PC-9 (cell line): ENCODE measurements around the gene DDX23. TPM values are rescaled to one million over a fixed set of nuclear protein-coding genes. Genes with fewer than 3 reads are reported as not detected.

Experiments used
- BruUV-seq: library from RNA; stranded (reverse); fragments of 400-500 nt; replicated peaks from 2 replicates; lab custom pipeline; 2021; lab: Mats Ljungman, UMichigan
- CTCF ChIA-PET: fragments of 300-600 bp; sonication (Branson Sonifier 250); formaldehyde crosslinking; loops from one replicate; lab custom pipeline; 2022; ENCODE audit warnings: antibody characterized with exemption; lab: Charles Lee
- POLR2A ChIA-PET: fragments of 300-600 bp; sonication (Branson Sonifier 250); formaldehyde crosslinking; loops from one replicate; lab custom pipeline; 2022; ENCODE audit warnings: antibody characterized with exemption; ENCODE audit not compliant: unreplicated experiment; lab: Charles Lee
- DNase-seq, 2 experiments: peaks; one replicate each; pipeline versions ENCODE4 v3.0.0 to v3.0.0-alpha.2; 2015 to 2022; ENCODE audit warnings: mixed read lengths in 1 of 2
- H2AFZ ChIP-seq: fragments of 200-600 bp; sonication (generic); 2 replicates; pipeline ENCODE4 v1.8.1; 2017; ENCODE audit warnings: antibody characterized with exemption
- H3F3A ChIP-seq: fragments of 200-600 bp; sonication (generic); 2 replicates; pipeline ENCODE4 v1.8.1; 2017; ENCODE audit warnings: antibody characterized with exemption, mild to moderate bottlenecking, low read depth; ENCODE audit not compliant: insufficient read depth
- H3K27ac ChIP-seq: fragments of 200-600 bp; sonication (generic); 2 replicates; pipeline ENCODE4 v1.6.1; 2016; ENCODE audit warnings: mixed run types
- H3K27me3 ChIP-seq: fragments of 200-600 bp; sonication (generic); 2 replicates; pipeline ENCODE4 v1.6.1; 2016; ENCODE audit warnings: low read depth, mixed run types; ENCODE audit not compliant: insufficient read depth
- H3K36me3 ChIP-seq: fragments of 200-600 bp; sonication (generic); 2 replicates; pipeline ENCODE4 v1.6.1; 2016; ENCODE audit warnings: low read depth, mixed run types
- H3K4me1 ChIP-seq: fragments of 200-600 bp; sonication (generic); replicated peaks from 2 replicates; pipeline ENCODE4 v1.6.1; 2016; ENCODE audit warnings: mixed run types; ENCODE audit not compliant: insufficient read depth
- H3K4me2 ChIP-seq: fragments of 200-600 bp; sonication (generic); 2 replicates; pipeline ENCODE4 v1.6.1; 2017; ENCODE audit warnings: mixed run types
- H3K4me3 ChIP-seq: fragments of 200-600 bp; sonication (generic); 2 replicates; pipeline ENCODE4 v1.6.1; 2016; ENCODE audit warnings: mixed run types
- H3K79me2 ChIP-seq: fragments of 200-600 bp; sonication (generic); 2 replicates; pipeline ENCODE4 v1.6.1; 2017; ENCODE audit warnings: low read depth, mixed run types
- H3K9me2 ChIP-seq: fragments of 200-600 bp; sonication (generic); 2 replicates; pipeline ENCODE4 v1.8.1; 2017; ENCODE audit warnings: mild to moderate bottlenecking; ENCODE audit not compliant: insufficient read depth
- H3K9me3 ChIP-seq: fragments of 200-600 bp; sonication (generic); 2 replicates; pipeline ENCODE4 v1.8.1; 2016; ENCODE audit warnings: low read depth; ENCODE audit not compliant: insufficient read depth
- H4K20me1 ChIP-seq: fragments of 200-600 bp; sonication (generic); 2 replicates; pipeline ENCODE4 v1.8.1; 2017; ENCODE audit not compliant: insufficient read depth
- CTCF ChIP-seq: fragments of 200-600 bp; sonication (generic); conservative IDR thresholded peaks from 2 replicates; pipeline ENCODE4 v1.6.1; 2017; ENCODE audit warnings: mixed run types, antibody characterized with exemption, mild to moderate bottlenecking, moderate library complexity
- EZH2 ChIP-seq: fragments of 200-600 bp; sonication (generic); IDR thresholded peaks from 2 replicates; pipeline ENCODE4 v1.8.0; 2017; ENCODE audit warnings: antibody characterized with exemption, low read depth
- intact Hi-C: fragments of 100-400 bp; cut with micrococcal nuclease; formaldehyde crosslinking; loops from one replicate; pipeline ENCODE4 v1.10.0; 2022; ENCODE audit not compliant: unreplicated experiment
- total RNA-seq: library from RNA; stranded (reverse); gene quantifications from 2 replicates; pipeline ENCODE4 v1.2.3, GENCODE V29; 2021

The DDX23 gene
- total RNA-seq, 1 experiment from 2014 or later = 91.4 TPM

GRCh38 chr12:48815126-48816110 is 36.5 kb downstream of the DDX23 start:
- no TSS peak for BruUV-seq
- Histone ChIP-seq H3F3A (peaks cover 9% of the 10 kb centered on the region; the same call in 1 of the 2 replicates), H3K27me3 (no peaks in the 10 kb centered on the region), H3K36me3 (no peaks in the 10 kb centered on the region), H3K9me3 (no peaks in the 10 kb centered on the region), H3K4me3 (peak overlapping the region; percentile 72), H2AFZ (peak overlapping the region; percentile 92), H3K4me2 (peak overlapping the region; percentile 90), H4K20me1 (no peaks in the 10 kb centered on the region), H3K4me1 (peaks cover 19% of the 10 kb centered on the region), H3K27ac (0 out of 2 replicates have a peak overlapping the region, but pooled peaks have one; percentile 2), H3K79me2 (no peaks in the 10 kb centered on the region), H3K9me2 (no peaks in the 10 kb centered on the region)
- POLR2A ChIA-PET = interaction anchor here (0.5 to 1.1 kb wide), 5 partner anchors 21 to 203 kb away, joined by 3 to 6 read pairs (median 5); no protein-coding TSS in a partner anchor
- CTCF ChIA-PET = interaction anchor here (0.6 to 1.3 kb wide), 10 partner anchors 11 to 1090 kb away, joined by 3 to 10 read pairs (median 4); no protein-coding TSS in a partner anchor
- intact Hi-C loops = loop anchor here (5.0 kb wide), 2 partner anchors 37 to 182 kb away; partner anchors contain the start of genes DDN and DDX23
- TF ChIP-seq EZH2 = no peak
- TF ChIP-seq CTCF = no peak
- peak; percentile 66 to 77 for DNase-seq

GRCh38 chr12:48814262-48815125 is 37.5 kb downstream of the DDX23 start:
- intact Hi-C loops = loop anchor here (5.0 kb wide), 2 partner anchors 38 to 183 kb away; partner anchors contain the start of genes DDN and DDX23
- Histone ChIP-seq H3K4me3 (peak overlapping the region; percentile 72), H3K4me2 (peak overlapping the region; percentile 90), H3K4me1 (peaks cover 19% of the 10 kb centered on the region), H2AFZ (peak overlapping the region; percentile 92), H3K27ac (0 out of 2 replicates have a peak overlapping the region, but pooled peaks have one; percentile 2), H3K9me3 (no peaks in the 10 kb centered on the region), H3K36me3 (no peaks in the 10 kb centered on the region), H3K79me2 (no peaks in the 10 kb centered on the region), H3F3A (peaks cover 9% of the 10 kb centered on the region; the same call in 1 of the 2 replicates), H3K27me3 (no peaks in the 10 kb centered on the region), H3K9me2 (no peaks in the 10 kb centered on the region), H4K20me1 (no peaks in the 10 kb centered on the region)
- TF ChIP-seq EZH2 (no peak), CTCF (peak; percentile 89)
- POLR2A ChIA-PET = interaction anchor here (0.6 to 1.1 kb wide), 4 partner anchors 20 to 69 kb away, joined by 3 to 6 read pairs (median 4); no protein-coding TSS in a partner anchor
- TSS peak; percentile 20 for BruUV-seq
- CTCF ChIA-PET = interaction anchor here (0.6 to 1.3 kb wide), 9 partner anchors 12 to 877 kb away, joined by 3 to 10 read pairs (median 5); no protein-coding TSS in a partner anchor
- peak; percentile 46 to 88 for DNase-seq
